Measurements from ENCODE around the gene MFSD2A. TPM values are rescaled to one million over a fixed set of nuclear protein-coding genes. Genes with fewer than 3 reads are reported as not detected.

Gene MFSD2A
- total RNA-seq, 1 experiment from 2014 or later = 8.0 TPM

GRCh38 chr1:40003156-40004093, 48.5 kb downstream of the MFSD2A start:
- no peak for ATAC-seq
- intact Hi-C loops (cut with micrococcal nuclease) = no loop called here
- no peaks in the 10 kb centered on the region for H3K9me3 ChIP-seq (ENCODE audit: control insufficient read depth in 1 of 2, insufficient read depth in 1 of 2, low read depth in 1 of 2, low read length in 2 of 2)
- no peaks in the 10 kb centered on the region for H4K20me1 ChIP-seq (ENCODE audit: insufficient read depth)
- no peak overlapping the region for H3K4me3 ChIP-seq (replicated peaks in 1 of 2; ENCODE audit: low read depth in 1 of 2, low read length in 2 of 2)
- no peak overlapping the region for H2AFZ ChIP-seq (ENCODE audit: low read depth, low read length, poor library complexity, severe bottlenecking)
- BruUV-seq (replicated peaks) = no TSS peak
- H3K9ac ChIP-seq (ENCODE audit: low read length) = no peak overlapping the region
- no peak for DNase-seq (ENCODE audit: low read depth, low spot score)
- H3K27ac ChIP-seq (ENCODE audit: low read depth, low read length) = no peak overlapping the region
- H3K9me2 ChIP-seq (ENCODE audit: insufficient read depth) = no peaks in the 10 kb centered on the region
- TF ChIP-seq EZH2phosphoT487 (IDR thresholded peaks at IDR 0.05; ENCODE audit: borderline replicate concordance) = no peak
- TF ChIP-seq ZNF274 (IDR thresholded peaks at IDR 0.05; ENCODE audit: low read depth, low read length) = no peak
- no peak for TF ChIP-seq JUND (IDR thresholded peaks at IDR 0.05)
- no peak for TF ChIP-seq SP1 (IDR thresholded peaks at IDR 0.05; ENCODE audit: low read depth)
- TF ChIP-seq TCF7L2 (IDR thresholded peaks at IDR 0.05; ENCODE audit: borderline replicate concordance, extremely low read depth, insufficient read depth, insufficient read length) = no peak
- no peak for TF ChIP-seq ZBTB33 (IDR thresholded peaks at IDR 0.05; ENCODE audit: extremely low read depth, insufficient replicate concordance, low read length)
- no peak for TF ChIP-seq CBX3 (IDR thresholded peaks at IDR 0.05; ENCODE audit: low read depth)
- TF ChIP-seq SIN3A (IDR thresholded peaks at IDR 0.05; ENCODE audit: low read depth) = no peak
- TF ChIP-seq FOSL1 (IDR thresholded peaks at IDR 0.05; ENCODE audit: low read depth) = no peak
- TF ChIP-seq CEBPB (IDR thresholded peaks at IDR 0.05; ENCODE audit: low read depth) = no peak
- TF ChIP-seq CTCF (IDR thresholded peaks at IDR 0.05 in 2 of 3, conservative IDR thresholded peaks at IDR 0.05 in 1 of 3; ENCODE audit: borderline replicate concordance in 1 of 3, insufficient read depth in 1 of 3, low read depth in 2 of 3, low read length in 2 of 3) = no peak
- TF ChIP-seq ATF3 (IDR thresholded peaks at IDR 0.05) = no peak
- TF ChIP-seq REST (IDR thresholded peaks at IDR 0.05; ENCODE audit: low read depth) = no peak
- TF ChIP-seq SRF (IDR thresholded peaks at IDR 0.05; ENCODE audit: low read depth) = no peak
- TF ChIP-seq EGR1 (IDR thresholded peaks at IDR 0.05; ENCODE audit: low read depth) = no peak
- no peaks in the 10 kb centered on the region for H3K27me3 ChIP-seq (ENCODE audit: insufficient read depth, low read length)
- no peaks in the 10 kb centered on the region for H3K36me3 ChIP-seq (ENCODE audit: control insufficient read depth in 1 of 2, insufficient read depth in 2 of 2, low read length in 2 of 2)
- no peaks in the 10 kb centered on the region for H3K79me2 ChIP-seq (ENCODE audit: insufficient read depth, low read length)
- RAD21 ChIA-PET (ENCODE audit: low non-redundant PET in 1 of 2, low total read pairs in 2 of 2, uncharacterized antibody in 2 of 2, unreplicated experiment in 2 of 2) = no interaction called here
- POLR2A ChIA-PET = no interaction called here
- no peak overlapping the region for H3K4me2 ChIP-seq (ENCODE audit: low read length)
- H3K4me1 ChIP-seq (ENCODE audit: control insufficient read depth in 1 of 2, insufficient read depth in 2 of 2, low read length in 2 of 2) = no peaks in the 10 kb centered on the region
- CTCF ChIA-PET = no interaction called here
